Measurements from ENCODE around the gene CREBBP.

DNA sequence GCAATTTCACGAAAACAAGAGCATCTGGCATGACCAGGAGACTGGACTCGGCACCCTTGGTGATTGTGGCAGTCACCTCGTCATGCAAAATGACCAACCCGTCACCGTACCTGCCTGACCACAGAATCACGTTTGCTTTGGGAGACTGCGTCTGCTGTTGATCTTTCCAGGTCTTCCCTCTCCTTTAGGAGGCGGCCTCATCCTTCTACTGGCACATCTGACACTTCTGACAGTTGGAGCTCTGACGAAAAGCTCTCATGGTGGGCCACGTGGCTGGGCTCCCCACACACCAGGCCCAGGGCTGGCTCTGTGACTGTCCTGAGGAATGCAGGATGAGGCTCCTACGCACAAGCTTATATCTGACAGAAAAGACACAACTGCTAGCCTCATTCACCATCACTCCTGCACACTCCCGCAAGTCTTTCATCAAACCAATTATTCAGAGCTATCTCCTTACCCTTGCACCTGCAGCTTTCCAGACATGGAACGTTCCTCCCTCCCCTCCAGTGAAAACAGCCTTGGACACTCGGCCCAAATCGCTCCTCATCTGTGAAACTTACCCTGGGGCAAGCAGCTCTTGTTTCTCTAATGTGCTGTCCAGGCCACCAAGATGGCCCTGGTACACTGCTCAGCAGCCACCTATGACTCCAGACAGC is 166.8 kb downstream of the CREBBP start:
- TF ChIP-seq CREB1 (IDR thresholded peaks at IDR 0.05; ENCODE audit: low read depth) (no peak), REST (IDR thresholded peaks at IDR 0.05; ENCODE audit: low read depth) (no peak), YY1 (IDR thresholded peaks at IDR 0.05; ENCODE audit: low read depth) (no peak), RAD21 (IDR thresholded peaks at IDR 0.05; ENCODE audit: low read depth) (no peak), MAX (IDR thresholded peaks at IDR 0.05) (no peak), EGR1 (IDR thresholded peaks at IDR 0.05) (no peak), ZBTB7A (IDR thresholded peaks at IDR 0.05; ENCODE audit: low read depth) (no peak), EP300 (IDR thresholded peaks at IDR 0.05; ENCODE audit: borderline replicate concordance) (no peak)
- TF ChIP-seq, protein P1, sequence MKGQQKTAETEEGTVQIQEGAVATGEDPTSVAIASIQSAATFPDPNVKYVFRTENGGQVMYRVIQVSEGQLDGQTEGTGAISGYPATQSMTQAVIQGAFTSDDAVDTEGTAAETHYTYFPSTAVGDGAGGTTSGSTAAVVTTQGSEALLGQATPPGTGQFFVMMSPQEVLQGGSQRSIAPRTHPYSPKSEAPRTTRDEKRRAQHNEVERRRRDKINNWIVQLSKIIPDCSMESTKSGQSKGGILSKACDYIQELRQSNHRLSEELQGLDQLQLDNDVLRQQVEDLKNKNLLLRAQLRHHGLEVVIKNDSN (IDR thresholded peaks at IDR 0.05): no peak

All from Ishikawa (cell line).